GM10248 (cell line): Measurements from ENCODE around the gene PPP2R2C.

Source experiments
- CTCF ChIA-PET: fragments of 300-600 bp; sonication (Branson Sonifier 250); formaldehyde crosslinking; extraction: SDS; loops from one replicate; lab custom pipeline; 2021; ENCODE audit warnings: antibody characterized with exemption; lab: Yijun Ruan, JAX
- POLR2A ChIA-PET: fragments of 350-650 bp; sonication (Branson Sonifier 250); formaldehyde crosslinking; extraction: SDS; loops from one replicate; lab custom pipeline; 2020; ENCODE audit warnings: antibody characterized with exemption; lab: Yijun Ruan, JAX
- DNase-seq: peaks from one replicate; pipeline ENCODE4 v3.0.0; 2012; ENCODE audit errors: extremely low spot score
- TF ChIP-seq, protein P1 (sequence below): IDR thresholded peaks from 2 replicates; pipeline ENCODE4 v1.5.1; 2012; ENCODE audit warnings: mild to moderate bottlenecking, low read depth; ENCODE audit errors: extremely low read depth, missing control alignments, control extremely low read depth

Gene PPP2R2C

DNA sequence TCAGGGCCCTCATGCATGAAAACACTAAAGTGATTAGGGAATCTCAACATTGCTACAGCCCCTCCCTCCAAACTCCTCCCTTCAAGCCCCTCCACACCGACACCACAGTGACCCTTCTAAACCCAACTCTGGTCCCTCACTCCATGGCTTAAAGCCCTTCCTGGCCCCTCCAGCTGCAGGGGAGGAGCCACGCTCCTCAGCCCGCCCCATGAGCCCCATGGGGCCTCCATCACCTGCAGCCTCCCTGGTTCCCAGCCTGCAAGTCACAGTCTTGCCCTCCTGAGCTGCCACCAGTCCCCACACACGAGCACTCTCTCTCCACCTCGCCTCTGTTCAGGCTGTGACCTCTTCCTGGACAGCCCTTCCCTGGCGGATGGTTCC lies 31.2 kb downstream of the PPP2R2C start:
- DNase-seq: no peak

DNA sequence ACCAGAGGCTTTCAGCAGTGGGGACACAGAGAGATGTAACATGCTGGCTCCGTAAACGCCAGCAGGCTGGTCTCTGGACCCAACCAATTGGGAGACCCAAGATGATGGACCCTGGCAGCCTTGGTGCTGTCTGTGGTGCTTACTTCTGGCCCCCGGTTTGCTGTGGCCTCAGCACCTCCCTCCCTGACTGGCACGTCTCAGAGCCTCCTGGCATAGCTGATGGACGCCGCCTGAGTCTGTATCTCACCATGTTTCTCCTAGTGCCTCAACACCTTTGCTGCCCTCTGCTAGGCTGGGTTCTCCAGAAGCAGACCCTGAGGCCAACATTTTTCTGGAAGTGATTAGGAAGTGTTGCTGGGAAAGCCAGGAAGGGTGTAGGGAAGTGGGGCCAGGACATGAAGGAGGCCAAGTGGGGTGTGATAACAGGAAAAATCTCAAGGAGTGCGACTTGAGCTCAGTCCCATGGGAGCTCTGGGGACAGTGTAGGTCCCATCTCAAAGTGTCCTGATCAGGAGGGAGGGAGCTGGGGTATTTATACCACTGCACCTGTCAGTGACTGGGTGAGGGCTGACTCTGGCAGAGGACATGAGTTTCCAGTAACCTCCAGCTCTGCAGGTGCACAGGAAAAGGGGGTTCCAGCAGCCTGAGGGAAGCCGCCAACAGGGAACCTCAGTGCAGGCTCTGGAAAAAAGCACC lies 31.8 kb downstream of the PPP2R2C start:
- CTCF ChIA-PET: interaction anchor here (1.6 kb wide), 1 partner anchor 14 kb away, joined by 3 read pairs; no protein-coding TSS in a partner anchor
- no peak for DNase-seq
- POLR2A ChIA-PET: no interaction called here
- TF ChIP-seq, protein P1, sequence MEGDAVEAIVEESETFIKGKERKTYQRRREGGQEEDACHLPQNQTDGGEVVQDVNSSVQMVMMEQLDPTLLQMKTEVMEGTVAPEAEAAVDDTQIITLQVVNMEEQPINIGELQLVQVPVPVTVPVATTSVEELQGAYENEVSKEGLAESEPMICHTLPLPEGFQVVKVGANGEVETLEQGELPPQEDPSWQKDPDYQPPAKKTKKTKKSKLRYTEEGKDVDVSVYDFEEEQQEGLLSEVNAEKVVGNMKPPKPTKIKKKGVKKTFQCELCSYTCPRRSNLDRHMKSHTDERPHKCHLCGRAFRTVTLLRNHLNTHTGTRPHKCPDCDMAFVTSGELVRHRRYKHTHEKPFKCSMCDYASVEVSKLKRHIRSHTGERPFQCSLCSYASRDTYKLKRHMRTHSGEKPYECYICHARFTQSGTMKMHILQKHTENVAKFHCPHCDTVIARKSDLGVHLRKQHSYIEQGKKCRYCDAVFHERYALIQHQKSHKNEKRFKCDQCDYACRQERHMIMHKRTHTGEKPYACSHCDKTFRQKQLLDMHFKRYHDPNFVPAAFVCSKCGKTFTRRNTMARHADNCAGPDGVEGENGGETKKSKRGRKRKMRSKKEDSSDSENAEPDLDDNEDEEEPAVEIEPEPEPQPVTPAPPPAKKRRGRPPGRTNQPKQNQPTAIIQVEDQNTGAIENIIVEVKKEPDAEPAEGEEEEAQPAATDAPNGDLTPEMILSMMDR: no peak

More for the DNA sequence above, 31.2 kb downstream of the PPP2R2C start:
- ChIA-PET CTCF (interaction anchor here (1.6 kb wide), 1 partner anchor 15 kb away, joined by 3 read pairs; no protein-coding TSS in a partner anchor), POLR2A (no interaction called here)
- TF ChIP-seq, protein P1: no peak

DNA sequence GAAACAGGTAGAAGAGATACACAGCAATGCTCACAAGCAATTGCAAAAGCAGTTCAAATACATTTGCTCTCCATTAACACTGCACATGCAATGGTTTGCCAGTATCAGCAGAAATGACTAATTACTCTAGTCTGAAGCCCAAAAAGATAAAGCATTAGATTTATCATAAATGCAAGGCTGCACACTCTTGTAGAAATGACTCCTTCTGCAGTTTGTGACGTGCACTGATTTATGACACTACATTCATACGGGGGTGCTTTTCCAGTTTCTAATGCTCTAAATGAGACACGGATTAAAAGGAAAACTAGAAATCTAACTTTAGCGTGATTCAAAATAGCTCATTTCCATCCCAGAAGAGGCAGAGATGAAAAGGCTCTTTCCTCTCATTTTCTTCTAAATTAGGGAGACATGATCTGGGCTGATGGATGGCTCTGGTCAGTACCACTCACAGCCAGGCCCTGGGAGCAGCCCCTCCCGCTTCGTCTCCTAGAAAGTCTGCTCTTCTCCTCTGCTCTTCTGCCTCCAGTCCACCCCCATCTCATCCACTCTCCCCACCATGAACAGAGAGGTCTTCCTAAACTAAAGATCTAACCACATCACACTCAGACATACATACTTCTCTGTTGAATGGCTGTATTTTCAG lies 33.2 kb downstream of the PPP2R2C start:
- ChIA-PET CTCF (no interaction called here), POLR2A (no interaction called here)
- TF ChIP-seq, protein P1: no peak
- no peak for DNase-seq

DNA sequence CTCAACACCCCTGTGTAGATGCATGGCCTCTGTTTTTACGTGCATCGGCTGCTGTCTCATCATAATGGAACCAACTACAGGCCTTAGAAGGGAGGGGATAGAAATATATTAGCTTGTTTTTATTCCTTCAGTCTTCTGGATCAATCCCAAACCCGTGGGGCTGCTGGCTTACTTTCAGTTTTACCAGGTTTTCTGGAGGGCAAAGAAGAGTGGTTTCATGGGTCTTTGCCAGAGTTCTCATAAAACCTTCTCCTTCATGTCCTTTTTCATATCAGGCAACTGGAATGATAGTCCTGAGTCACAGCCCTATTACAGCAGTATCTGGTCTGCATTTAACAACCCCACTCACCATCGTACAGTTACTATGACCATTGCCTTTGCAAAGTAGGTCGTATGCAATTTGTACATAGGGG lies 34.6 kb downstream of the PPP2R2C start:
- CTCF ChIA-PET: interaction anchor here (1.3 kb wide), 1 partner anchor 10 kb away, joined by 3 read pairs; no protein-coding TSS in a partner anchor
- TF ChIP-seq, protein P1: no peak

DNA sequence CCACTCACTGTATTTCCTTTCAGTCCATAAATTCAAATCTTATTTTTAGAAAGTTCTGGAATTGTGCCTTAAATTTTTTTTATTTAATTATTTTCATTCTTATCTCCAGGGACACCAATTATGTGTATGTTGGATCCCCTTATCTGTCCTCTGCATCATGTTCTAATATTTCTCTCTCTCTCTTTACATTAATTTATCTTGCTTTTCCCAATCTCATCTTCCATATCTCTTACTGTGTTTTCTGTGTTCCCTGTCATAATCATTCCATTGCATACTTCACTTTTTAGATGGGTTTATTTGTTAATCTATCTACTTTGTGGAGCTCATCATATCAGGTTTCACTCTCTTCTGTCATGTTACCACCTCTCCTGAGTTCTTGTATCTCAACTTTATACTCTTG lies 37.4 kb downstream of the PPP2R2C start:
- ChIA-PET CTCF (no interaction called here), POLR2A (no interaction called here)
- TF ChIP-seq, protein P1: no peak
- DNase-seq: no peak

More for the DNA sequence above, 34.6 kb downstream of the PPP2R2C start:
- POLR2A ChIA-PET: no interaction called here
- DNase-seq: no peak

DNA sequence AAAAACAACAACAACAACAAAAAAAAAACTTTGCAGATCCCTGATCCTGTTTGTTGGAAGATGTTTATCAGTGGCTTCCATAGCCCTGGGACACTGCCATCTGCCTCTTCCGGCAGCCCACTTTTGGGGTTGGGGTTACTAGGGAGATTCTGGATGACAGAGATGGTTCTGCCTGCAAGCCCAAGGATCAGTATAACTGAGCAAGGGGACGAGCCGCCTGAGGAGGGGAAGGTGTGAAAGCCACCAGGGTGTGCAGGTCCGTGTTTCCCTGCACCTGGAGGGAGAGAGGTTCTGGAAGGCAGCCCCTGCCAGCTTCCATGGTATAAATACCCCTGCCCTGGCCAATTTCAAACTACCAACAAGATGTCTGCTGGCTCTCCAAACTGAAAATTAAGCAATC lies 41.5 kb downstream of the PPP2R2C start:
- TF ChIP-seq, protein P1: no peak
- CTCF ChIA-PET: no interaction called here

More for the DNA sequence above, 41.5 kb downstream of the PPP2R2C start:
- POLR2A ChIA-PET: no interaction called here
- no peak for DNase-seq
